Sciatic nerve (tissue), 2 donors: Measurements from ENCODE around the gene SPR. TPM values are rescaled to one million over a fixed set of nuclear protein-coding genes. Genes with fewer than 3 reads are reported as not detected.
A peak's percentile ranks its signal among the peaks of the same experiment; 100 is the strongest.
"Not testable (repeated sequence)": the region's sequence is repeated elsewhere in the genome, so short reads cannot be mapped to it uniquely, and the experiment has no call there.

ENCODE experiments used
- ATAC-seq: fragments of 200-7000 bp; cut with Tn5 transposase; one replicate; pipeline ENCODE4 v1.9.1; 2020; ENCODE audit warnings: mild to moderate bottlenecking, moderate library complexity
- DNase-seq: peaks from one replicate; pipeline ENCODE4 v3.0.0-alpha.2; 2020; ENCODE audit warnings: low spot score
- intact Hi-C: fragments of 100-400 bp; cut with DNase I; formaldehyde crosslinking; loops from one replicate; pipeline ENCODE4 v1.14.2; 2022
- total RNA-seq: library from RNA; stranded (reverse); fragmentation: NEBNext Ultra II Directional; extraction: Animal tissue kit (Norgen Biotek cat#: 25700); gene quantifications from one replicate; pipeline ENCODE4 v1.2.1, GENCODE V29; 2021
- donor health status: DM: no; HTN: no; CAD: no.
- donor health status: DM: no; HTN: no; CAD: no.

The SPR gene
- total RNA-seq, 1 donor from 2014 or later = 14.4 TPM

DNA sequence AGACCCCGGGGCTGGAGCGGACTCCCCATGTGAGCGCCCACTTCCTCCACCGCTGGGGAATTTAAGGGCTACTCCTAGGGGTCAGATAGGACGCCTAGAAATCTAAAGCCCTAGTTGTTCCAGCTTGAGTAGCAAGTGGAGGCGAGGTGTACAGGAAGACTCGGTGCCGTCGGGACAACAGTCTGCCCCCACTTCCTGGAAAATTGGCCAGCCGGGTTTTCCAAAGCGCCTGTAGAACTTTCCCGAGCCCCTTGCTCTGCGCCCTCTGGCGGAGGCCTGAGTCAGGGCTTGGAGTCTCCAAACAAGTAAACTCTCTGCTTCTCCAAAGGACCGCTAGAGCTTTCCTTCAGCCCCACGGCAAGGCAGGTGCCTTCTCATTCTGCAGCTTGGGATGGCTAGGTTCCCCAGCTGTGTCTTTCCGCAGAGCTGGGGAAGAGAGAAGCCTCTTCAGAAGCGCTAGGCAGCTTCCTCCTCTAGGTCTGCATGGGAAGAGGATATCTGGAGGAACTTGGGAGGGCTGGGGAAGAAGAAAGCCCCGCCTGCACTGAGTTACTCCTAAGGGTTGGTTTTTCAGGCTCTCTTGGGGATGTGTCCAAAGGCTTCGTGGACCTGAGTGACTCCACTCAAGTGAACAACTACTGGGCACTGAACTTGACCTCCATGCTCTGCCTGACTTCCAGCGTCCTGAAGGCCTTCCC lies 681 bp downstream of the SPR start:
- intact Hi-C loops = no loop called here
- peak; percentile 94 for DNase-seq
- peak; percentile 85 for ATAC-seq

DNA sequence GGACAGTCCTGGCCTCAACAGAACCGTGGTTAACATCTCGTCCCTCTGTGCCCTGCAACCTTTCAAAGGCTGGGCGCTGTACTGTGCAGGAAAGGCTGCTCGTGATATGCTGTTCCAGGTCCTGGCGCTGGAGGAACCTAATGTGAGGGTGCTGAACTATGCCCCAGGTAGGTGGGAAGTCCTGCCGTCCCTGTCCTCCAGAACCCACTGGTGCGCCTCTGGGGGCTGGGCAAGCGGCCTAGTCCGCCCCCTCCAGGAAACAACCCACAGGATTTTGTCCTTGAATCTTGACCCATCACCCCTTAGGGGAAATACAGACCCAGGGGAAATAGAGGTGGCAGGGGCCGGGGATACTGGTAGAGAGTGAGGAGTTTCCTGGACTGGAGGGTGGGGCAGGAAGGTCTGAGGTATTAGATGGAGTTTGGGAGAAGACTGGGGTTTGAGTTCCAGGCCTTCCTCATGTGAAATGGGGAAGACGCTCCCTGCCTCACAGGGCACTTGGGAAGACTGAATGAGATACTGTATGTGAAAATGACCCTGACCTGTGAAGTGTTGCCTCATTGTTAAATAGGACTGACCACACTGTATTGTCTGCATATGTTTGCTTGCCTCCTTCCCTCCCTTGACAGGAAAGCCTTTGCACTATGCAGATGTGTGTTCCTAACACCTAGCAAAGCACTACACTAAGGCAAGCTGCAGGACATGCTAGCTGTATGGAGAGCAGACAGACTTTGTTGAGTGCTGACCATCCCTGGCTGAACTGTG lies 1.4 kb downstream of the SPR start:
- ATAC-seq (no peak), DNase-seq (no peak)
- intact Hi-C loops = no loop called here

DNA sequence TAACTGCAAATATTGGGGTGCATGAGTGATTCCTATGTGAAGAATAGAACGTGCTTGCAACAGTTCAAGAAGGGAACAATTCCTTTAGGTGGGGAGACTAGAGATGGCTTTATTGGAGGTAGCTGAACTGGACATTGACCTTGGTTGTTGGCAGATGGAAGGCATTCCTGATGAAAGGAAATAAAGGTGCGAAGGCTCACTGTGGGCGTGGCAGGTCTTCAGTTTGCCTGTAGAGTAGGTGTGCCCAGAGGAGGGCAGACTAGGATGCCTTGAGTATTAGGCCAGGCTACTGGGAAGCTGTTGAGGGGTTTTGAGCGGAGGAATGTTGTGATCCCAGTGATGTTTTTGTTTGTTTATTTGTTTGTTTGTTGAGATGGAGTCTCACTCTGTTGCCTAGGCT lies 2.8 kb downstream of the SPR start:
- no peak for DNase-seq
- intact Hi-C loops = loop anchor here (5.0 kb wide), 2 partner anchors 272 to 287 kb away; no protein-coding TSS in a partner anchor
- no peak for ATAC-seq

DNA sequence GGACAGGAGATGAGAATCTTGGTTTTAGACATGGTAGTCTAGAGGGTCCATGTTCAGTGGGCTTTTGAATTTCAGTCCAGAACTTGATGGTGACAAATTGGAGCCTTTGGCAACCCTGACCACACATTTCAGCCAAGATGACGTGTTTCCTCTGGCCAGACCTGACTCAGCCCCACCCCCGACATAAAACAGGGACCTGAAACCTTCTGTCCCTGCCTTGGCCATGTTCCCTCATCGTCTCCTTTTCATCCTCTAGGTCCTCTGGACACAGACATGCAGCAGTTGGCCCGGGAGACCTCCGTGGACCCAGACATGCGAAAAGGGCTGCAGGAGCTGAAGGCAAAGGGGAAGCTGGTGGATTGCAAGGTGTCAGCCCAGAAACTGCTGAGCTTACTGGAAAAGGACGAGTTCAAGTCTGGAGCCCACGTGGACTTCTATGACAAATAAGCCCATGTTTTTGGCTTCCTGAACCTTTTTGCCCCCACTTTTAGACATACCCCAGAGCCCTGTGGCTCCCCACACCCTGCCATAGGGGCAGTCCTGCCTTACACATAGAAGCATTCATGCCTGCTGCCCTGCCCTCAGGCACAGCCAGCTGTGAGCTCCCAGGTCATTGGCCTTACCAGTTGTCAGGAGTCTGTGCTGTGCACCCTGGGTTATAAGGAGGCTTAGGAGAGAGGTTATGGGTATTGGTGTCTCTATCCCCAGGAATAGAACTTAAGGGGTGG lies 4.0 kb downstream of the SPR start:
- ATAC-seq (no peak), DNase-seq (no peak)

DNA sequence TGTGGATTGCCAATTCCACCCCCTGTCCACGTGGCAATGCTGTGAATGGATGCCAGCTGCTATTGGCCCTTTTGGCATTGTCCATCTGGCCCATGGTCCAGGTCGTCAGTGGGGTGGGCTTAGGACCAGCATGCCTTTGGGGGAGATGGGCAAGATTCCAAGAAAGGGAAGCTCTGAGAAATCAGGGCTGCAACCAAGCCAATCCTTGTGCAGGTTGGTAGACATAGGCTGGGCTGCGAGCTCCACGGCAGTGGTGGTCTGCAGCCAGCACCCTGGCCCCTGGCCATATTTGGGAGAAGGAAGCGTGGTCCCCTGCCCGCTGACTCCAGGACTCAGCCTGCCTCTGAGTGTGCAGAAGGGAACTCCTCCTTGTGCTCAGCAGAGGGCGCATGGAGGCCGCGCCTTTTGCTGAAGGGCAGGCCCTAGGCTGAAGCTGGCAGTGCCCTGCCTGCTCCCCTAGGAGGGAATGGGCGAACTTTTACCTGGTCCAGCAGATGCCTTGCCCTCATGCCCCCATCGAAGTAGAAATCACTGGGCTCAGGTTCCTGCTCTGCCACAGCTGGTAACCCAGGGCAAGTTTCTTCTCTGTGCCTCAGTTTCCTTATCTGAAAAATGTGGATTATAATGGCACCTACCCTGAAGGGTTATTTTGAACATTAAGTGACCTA lies 5.4 kb downstream of the SPR start:
- peak; percentile 77 for ATAC-seq
- peak; percentile 79 for DNase-seq
- intact Hi-C loops = loop anchor here (5.0 kb wide), 2 partner anchors 270 to 285 kb away; no protein-coding TSS in a partner anchor

More for the DNA sequence above, 4.0 kb downstream of the SPR start:
- intact Hi-C loops = loop anchor here (5.0 kb wide), 2 partner anchors 271 to 286 kb away; no protein-coding TSS in a partner anchor

DNA sequence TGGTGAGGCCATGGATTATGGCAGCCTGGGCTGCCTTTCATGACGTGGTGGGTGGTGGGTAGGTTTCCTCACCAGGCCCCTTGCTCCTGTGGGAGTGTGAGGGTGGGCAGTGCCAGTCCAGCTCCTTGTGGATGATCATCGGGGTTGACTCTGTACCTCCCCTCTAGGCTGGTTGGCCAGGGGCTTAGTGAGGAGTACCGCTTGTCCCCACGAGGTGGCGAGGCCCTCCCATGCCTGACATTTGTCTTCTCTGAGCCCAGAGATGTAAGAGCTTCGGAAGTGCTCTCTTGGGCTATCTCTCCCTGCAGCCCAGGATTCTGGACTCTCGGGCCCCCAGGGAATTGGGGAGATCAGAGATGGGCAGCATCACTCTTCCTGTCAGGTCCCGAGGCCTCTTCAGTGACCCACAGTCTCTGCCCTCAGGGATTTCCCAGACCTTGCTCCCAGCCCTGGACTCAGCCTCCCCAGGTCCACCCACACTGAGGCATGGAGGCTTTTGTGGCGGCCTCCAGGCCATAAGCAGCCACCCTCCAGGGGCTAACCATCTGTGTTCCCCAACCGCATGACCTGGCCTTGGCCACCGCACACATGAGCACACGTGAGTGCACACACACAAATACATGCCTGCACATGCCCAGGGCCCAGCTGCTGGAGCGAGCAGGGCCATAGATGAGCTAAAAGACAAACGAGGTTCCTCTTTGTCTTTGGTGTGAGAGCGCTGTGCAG lies 6.5 kb downstream of the SPR start:
- intact Hi-C loops = loop anchor here (5.0 kb wide), 2 partner anchors 269 to 284 kb away; no protein-coding TSS in a partner anchor
- DNase-seq (no peak), ATAC-seq (peak; percentile 63)

DNA sequence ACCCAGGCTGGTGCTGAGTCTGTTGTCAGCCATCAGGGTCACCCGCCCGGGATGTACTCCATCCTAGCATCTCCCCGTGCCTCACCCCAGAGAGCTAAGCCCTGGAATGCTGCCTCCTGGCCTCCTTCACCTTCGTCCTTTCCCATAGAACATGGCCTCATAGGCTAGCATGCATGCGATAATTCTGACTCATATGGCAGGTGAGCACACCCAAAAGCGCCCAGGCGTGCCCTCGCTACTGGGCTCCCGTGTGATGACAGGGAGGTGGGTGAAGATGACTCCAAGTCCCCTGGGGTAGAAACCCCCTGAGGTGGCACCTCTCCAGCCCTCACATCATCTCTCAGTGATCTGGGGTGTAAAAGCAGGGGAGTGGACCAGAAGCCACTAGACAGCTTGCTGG lies 7.3 kb downstream of the SPR start:
- intact Hi-C loops = loop anchor here (5.0 kb wide), 2 partner anchors 268 to 283 kb away; no protein-coding TSS in a partner anchor
- ATAC-seq (no peak), DNase-seq (no peak)

DNA sequence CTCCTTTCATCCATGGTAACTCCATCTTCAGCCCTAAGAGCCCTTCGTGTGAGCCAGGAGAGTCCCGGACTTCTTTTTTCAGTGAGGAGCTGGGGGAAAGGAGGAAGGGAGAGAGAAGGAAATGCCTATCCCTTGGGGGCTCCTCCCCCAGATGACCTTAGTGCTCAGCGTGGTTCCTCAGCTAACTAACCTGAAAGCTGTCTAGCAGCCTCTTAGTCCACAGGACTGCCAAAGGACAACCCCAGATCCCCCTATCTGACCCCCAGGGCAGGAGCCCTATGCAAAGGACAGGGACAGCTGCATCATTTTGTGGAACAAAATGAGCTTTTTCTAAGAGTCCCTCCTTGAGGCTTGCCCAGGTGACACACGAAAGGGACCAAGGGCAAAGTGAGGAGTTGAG lies 7.9 kb downstream of the SPR start:
- ATAC-seq (no peak), DNase-seq (no peak)
- intact Hi-C loops = no loop called here

DNA sequence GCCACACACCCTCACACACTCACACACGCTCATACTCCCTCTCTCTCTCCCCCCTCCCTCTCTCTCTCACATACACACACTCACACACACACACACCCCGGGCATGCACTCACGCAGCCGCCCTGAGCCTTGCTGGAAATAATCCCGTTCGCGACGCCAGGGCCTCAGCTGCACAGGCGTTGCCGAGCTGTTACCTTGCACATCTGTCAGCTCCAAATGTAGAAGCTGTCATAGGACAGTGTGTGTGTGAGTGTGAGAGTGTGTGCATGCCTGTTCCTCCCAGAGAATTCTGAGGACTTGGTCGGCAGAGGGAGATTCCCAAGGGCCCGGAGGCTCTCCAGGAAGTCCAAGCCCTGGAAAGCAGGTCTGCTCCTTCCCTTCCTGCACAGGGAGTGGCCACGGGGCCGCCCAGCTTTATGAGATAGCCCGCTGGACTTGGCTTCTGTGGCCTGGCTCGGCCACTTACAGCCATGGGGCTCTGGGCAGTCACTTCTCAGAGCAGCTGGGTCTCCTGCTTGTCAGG lies 8.6 kb downstream of the SPR start:
- ATAC-seq = peak; percentile 31
- DNase-seq = no peak
- intact Hi-C loops = no loop called here

DNA sequence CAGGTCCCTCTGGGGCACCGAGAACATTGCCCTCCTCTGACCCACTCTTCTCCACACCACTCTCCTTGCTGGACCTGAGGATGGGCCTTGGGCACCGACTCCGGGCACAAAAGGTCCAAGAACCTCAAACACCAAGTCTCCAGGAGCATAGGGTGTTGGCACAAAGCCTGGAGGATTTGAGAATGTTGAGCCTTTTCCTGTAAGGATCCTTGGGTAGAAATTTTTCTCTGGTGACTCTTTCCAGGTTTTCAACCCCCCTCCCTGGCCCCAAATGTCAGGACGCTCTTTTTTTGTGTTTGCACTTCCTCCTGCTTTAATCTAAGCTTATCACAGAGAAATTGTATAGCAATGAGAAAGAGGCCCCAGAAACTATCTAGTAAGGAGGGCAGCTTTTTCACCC lies 9.2 kb downstream of the SPR start:
- DNase-seq = no peak
- intact Hi-C loops = no loop called here
- no peak for ATAC-seq

DNA sequence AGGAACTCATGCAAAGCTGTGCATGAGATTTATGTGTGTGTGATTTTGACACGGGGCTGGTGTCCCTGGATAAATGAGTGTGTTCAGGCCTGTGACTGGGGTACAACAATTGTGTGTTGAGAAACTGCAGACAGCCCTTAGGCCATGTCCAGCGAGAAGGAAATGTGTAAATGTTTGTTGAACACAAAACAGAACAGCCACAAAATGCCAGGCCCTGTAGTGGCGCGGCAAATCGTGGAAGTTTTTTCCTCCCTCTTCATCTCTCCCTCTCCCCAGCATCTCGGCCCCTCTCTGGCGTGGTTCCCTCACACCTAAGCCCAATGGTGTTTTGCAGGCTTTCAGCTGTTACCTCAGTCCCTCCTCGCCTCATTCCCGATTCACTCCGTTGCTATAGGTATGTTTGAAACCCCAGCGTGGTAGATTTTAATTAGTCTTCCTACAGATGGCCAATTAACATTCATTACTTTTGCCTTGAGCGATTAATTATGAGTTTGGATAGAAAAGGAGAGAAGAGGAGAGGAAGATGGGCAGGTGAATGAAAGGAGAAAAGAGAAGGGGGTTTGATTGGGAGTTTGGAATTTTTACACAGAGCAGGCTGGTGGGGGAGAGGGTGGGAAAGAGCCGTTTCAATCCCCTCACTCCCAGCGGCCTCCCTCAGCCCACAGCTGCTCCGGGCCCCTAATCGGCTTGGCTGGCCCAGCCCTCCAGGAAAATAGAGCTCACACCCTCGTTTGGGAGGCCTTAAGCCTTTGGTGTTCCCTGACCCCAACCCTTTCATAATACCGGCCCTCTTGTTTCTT lies 10.8 kb downstream of the SPR start:
- intact Hi-C loops = no loop called here
- no peak for ATAC-seq

DNA sequence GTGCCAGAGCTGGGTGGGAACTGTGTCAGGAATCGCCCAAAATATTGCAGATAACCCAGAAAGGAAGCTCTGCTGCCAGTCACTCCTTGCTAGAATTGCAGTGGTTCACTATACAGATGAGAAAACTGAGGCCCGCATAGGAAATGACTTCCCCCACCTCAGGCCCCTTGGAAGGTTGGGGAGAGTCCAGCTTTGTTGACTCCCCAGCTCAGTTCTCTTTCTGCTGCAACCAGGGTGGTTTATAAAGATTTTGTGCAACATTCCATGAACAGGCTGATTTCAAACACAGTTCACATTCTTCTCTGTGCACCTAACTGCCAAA lies 11.3 kb downstream of the SPR start:
- no peak for ATAC-seq

More for the DNA sequence above, 10.8 kb downstream of the SPR start:
- no peak for DNase-seq

DNA sequence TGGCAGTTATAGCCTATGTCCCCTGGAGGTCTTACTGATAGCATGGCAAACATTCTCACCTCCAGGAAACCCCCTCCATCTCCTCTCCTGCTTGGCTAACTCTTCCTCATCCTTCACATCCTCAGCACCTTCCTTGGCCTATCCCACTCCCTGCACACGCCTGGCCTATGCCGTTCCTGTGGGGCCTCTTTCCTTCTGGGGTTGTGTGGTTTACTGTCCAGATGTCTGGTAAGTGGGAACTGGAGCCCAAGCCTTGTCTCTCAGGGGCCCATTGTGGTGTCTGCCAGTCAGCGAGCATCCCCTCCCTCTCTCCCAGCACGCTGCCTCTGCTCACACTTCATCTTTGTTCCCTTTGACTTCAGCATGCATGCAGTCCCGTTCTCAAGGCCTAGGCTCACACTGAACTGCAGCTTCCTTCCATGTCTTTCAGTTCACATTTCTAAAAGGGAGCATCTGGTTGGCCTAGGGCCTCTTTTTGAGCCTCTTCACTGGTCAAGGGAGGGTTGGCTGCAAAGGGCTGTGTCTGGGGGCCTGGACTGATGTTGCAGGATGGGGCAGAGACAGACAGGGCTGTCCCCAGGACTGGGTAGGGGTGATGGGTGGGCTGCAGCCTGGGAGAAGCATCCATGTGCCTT lies 13.1 kb downstream of the SPR start:
- DNase-seq = no peak
- intact Hi-C loops = no loop called here
- no peak for ATAC-seq

More for the DNA sequence above, 11.3 kb downstream of the SPR start:
- intact Hi-C loops = no loop called here
- DNase-seq = no peak

DNA sequence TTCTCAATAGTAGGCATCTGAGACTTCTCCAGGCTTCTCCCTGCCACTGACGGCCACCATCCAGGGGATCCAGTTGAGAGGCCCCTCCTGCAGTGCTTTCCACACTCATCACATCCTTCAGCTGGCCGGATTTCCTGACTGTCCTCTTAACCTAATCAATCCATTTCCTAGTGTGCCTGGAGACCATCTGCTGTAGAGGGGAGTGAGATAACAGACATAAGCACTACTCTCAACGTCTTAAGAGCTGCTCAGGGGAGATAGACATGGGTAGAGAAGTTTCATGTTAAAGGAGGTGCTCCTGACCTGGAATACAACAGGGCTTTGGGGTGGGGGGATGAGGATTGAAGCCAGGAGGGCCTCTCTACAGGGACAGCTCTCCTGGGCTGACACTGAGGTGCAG lies 14.2 kb downstream of the SPR start:
- no peak for ATAC-seq
- intact Hi-C loops = no loop called here
- DNase-seq = no peak

DNA sequence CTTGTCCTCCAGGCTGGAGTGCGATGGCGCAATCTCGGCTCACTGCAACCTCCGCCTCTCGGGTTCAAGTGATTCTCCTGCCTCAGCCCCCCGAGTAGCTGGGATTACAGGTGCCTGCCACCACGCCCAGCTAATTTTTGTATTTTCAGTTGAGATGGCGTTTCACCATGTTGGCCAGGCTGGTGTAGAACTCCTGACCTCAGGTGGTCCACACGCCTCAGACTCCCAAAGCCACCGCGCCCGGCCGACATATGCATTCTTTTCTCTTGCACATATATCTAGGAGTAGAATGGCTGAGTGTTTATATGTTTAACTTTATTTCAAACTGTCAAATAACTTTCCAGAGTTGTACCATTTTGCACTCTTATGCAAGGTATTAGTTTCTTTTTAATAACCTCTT lies 20.2 kb downstream of the SPR start:
- intact Hi-C loops, ATAC-seq, DNase-seq: not testable (repeated sequence)

DNA sequence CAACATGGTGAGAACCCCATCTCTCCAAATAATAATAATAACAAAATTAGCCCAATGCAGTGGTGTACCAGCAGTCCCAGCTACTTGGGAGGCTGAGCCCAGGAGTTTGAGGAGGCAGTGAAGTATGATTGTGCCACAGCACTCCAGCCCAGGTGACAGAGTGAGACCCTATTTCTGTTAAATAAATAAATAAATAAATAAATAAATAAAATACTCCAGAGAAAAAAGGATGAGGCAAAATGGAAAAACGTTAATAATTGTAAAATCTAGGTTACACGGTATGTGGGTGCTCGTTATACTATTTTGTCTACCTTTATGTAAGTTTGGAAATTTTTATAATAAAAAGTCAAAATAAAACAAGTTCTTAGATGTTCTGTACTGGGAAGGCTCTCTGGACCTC lies 21.5 kb downstream of the SPR start:
- ATAC-seq (no peak), DNase-seq (no peak)
- intact Hi-C loops = no loop called here

DNA sequence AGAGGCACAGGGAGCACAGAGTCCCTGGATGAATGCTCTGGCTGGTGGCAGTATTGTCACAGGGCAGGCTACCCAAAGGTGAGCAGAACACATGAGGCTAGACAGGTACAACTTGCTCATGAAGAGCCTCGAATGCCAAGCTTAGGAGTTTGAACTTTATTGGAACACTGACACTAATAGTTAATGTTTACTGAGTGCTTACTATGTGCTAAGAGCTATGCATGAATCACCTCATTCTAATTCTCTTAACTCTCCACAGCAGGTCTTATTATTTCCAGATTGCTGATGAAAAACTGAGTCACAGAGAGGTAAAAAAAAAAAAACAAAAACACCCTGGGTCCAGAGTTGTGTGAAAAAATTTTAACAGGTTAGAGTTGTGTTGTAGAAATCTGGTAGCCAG lies 24.0 kb downstream of the SPR start:
- intact Hi-C loops = no loop called here
- ATAC-seq (no peak), DNase-seq (no peak)
